Measurements from ENCODE around the gene EPHA3.

DNA sequence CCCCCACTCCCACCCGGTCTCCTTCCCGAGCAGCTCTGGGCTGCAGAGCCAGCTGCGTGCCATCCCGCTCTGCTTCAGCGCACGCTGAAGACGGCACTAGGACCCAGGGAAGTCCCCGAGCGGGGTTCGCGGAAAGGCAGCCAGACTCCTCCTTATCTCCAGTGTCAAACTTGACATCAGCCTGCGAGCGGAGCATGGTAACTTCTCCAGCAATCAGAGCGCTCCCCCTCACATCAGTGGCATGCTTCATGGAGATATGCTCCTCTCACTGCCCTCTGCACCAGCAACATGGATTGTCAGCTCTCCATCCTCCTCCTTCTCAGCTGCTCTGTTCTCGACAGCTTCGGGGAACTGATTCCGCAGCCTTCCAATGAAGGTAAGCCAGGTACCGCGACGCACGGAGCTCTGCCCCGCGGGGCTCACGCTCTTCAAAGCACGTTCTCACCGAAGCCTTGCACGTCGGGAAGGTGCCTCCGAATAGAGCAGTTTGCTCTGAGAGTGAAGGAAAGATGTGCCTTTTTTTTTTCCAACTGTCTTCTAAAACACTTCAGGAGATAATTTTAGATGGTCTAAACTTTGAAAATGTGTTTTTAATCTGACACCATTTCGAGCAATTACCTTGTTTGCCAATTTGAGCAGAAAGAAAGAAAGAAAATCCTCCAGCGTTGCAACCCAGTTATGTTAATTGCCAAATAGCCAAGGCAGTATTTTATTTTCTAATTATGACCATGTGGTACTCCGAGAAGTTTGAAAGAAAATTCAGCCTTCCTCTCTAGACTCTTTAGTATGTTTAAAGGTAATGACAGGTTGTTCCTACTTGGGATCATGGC is at the start of gene EPHA3:
- TF ChIP-seq POLR2A (IDR thresholded peaks at IDR 0.05) = no peak
- TF ChIP-seq, protein P1, sequence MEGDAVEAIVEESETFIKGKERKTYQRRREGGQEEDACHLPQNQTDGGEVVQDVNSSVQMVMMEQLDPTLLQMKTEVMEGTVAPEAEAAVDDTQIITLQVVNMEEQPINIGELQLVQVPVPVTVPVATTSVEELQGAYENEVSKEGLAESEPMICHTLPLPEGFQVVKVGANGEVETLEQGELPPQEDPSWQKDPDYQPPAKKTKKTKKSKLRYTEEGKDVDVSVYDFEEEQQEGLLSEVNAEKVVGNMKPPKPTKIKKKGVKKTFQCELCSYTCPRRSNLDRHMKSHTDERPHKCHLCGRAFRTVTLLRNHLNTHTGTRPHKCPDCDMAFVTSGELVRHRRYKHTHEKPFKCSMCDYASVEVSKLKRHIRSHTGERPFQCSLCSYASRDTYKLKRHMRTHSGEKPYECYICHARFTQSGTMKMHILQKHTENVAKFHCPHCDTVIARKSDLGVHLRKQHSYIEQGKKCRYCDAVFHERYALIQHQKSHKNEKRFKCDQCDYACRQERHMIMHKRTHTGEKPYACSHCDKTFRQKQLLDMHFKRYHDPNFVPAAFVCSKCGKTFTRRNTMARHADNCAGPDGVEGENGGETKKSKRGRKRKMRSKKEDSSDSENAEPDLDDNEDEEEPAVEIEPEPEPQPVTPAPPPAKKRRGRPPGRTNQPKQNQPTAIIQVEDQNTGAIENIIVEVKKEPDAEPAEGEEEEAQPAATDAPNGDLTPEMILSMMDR (IDR thresholded peaks at IDR 0.05) = no peak
- TF ChIP-seq POLR2AphosphoS5 (IDR thresholded peaks at IDR 0.05) = peak; percentile 56

All from prostate gland (tissue), 2 donors.